ENCODE results near the gene DPYD.

DPYD gene

DNA sequence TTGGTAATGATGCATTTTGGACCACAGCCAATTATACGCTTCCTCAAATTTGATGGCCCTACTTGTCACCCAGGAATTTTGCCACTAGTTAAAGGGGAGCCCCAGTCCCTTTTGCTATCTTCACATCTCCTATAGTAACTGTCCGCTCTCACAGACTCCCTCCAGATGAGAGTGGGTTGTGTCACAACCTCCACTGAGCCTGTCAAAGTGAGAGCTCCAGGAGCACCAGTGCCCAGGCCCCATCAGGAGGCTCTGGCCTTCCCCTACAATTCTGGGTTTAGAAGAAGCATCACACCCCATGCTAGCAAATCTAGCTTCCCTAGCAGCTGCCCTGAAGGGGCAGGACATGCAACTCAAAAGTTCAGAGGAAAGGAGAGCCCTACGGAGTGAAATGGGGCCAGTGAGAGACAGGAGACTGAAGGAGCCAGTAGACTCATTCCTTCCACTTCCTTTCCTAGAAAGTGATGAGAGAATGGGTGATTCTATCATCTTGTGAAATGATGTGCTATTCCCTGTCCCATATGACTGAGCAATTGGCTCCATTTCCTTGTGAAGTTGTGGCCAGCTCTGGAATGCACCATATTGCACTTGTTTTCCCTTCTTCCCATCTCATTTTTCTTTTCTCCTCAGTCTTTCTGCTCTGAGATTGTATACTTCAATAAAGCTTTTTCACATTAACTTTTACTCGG lies 541.3 kb downstream of the DPYD start:
- DNase-seq (ENCODE audit: low read depth, low spot score), result peak; percentile 69
- in situ Hi-C loops (cut with HindIII; ENCODE audit: low sequenced_read_pairs), result no loop called here
- H3K4me3 ChIP-seq (ENCODE audit: low read depth, low read length), result no peak overlapping the region
- TF ChIP-seq, protein P1, sequence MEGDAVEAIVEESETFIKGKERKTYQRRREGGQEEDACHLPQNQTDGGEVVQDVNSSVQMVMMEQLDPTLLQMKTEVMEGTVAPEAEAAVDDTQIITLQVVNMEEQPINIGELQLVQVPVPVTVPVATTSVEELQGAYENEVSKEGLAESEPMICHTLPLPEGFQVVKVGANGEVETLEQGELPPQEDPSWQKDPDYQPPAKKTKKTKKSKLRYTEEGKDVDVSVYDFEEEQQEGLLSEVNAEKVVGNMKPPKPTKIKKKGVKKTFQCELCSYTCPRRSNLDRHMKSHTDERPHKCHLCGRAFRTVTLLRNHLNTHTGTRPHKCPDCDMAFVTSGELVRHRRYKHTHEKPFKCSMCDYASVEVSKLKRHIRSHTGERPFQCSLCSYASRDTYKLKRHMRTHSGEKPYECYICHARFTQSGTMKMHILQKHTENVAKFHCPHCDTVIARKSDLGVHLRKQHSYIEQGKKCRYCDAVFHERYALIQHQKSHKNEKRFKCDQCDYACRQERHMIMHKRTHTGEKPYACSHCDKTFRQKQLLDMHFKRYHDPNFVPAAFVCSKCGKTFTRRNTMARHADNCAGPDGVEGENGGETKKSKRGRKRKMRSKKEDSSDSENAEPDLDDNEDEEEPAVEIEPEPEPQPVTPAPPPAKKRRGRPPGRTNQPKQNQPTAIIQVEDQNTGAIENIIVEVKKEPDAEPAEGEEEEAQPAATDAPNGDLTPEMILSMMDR (IDR thresholded peaks at IDR 0.05; ENCODE audit: low read depth, low read length), result no peak

GRCh38 chr1:97378596-97378995 lies 542.2 kb downstream of the DPYD start:
- DNase-seq (ENCODE audit: low read depth, low spot score), result no peak
- in situ Hi-C loops (cut with HindIII; ENCODE audit: low sequenced_read_pairs), result no loop called here
- no peak overlapping the region for H3K4me3 ChIP-seq (ENCODE audit: low read depth, low read length)
- TF ChIP-seq, protein P1 (IDR thresholded peaks at IDR 0.05; ENCODE audit: low read depth, low read length), result no peak

- in situ Hi-C loops (cut with HindIII; ENCODE audit: low sequenced_read_pairs), result no loop called here
- TF ChIP-seq, protein P1 (IDR thresholded peaks at IDR 0.05; ENCODE audit: low read depth, low read length), result no peak
- no peak for DNase-seq (ENCODE audit: low read depth, low spot score)
- no peak overlapping the region for H3K4me3 ChIP-seq (ENCODE audit: low read depth, low read length)
Observed at GRCh38 chr1:97377432-97378034, 543.3 kb downstream of the DPYD start.

- no peak overlapping the region for H3K4me3 ChIP-seq (ENCODE audit: low read depth, low read length)
- in situ Hi-C loops (cut with HindIII; ENCODE audit: low sequenced_read_pairs), result no loop called here
- TF ChIP-seq, protein P1 (IDR thresholded peaks at IDR 0.05; ENCODE audit: low read depth, low read length), result no peak
- no peak for DNase-seq (ENCODE audit: low read depth, low spot score)
Observed at GRCh38 chr1:97373000-97373399, 547.8 kb downstream of the DPYD start.

GRCh38 chr1:97372531-97372930 lies 548.3 kb downstream of the DPYD start:
- in situ Hi-C loops (cut with HindIII; ENCODE audit: low sequenced_read_pairs), result no loop called here
- TF ChIP-seq, protein P1 (IDR thresholded peaks at IDR 0.05; ENCODE audit: low read depth, low read length), result no peak
- no peak for DNase-seq (ENCODE audit: low read depth, low spot score)
- no peak overlapping the region for H3K4me3 ChIP-seq (ENCODE audit: low read depth, low read length)

DNA sequence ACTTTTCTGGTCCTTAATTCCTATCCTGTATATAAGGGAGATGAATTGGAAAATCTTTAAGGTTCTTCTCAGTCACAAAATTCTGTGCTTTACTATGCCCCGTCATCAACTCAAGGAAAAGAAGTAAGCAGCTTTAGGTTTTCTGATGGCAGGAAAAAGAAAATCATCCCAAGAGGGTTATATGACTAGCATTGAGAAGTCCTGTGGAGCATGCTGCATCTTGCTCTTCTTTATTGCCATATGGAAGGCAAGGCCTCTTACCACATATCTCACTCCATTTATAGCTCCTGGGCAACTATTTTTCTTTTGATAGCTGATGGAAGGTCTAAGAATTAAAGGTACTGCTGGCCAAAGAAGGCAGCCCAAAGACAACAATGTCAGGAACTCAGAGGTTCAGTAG lies 552.5 kb downstream of the DPYD start:
- no peak for DNase-seq (ENCODE audit: low read depth, low spot score)
- H3K4me3 ChIP-seq (ENCODE audit: low read depth, low read length), result no peak overlapping the region
- TF ChIP-seq, protein P1 (IDR thresholded peaks at IDR 0.05; ENCODE audit: low read depth, low read length), result no peak
- in situ Hi-C loops (cut with HindIII; ENCODE audit: low sequenced_read_pairs), result no loop called here
